Panc1 (cell line): ENCODE measurements around the gene ARMH2.

Source experiments
- POLR2AphosphoS5 ChIP-seq: IDR thresholded peaks from 2 replicates; pipeline ENCODE4 v1.6.1; 2012; ENCODE audit warnings: mild to moderate bottlenecking, low read depth, low read length, moderate library complexity
- TF ChIP-seq, protein P1 (sequence below): fragments of 450-650 bp; IDR thresholded peaks from 2 replicates; pipeline ENCODE4 v1.5.1; 2017; ENCODE audit warnings: mild to moderate bottlenecking

DNA sequence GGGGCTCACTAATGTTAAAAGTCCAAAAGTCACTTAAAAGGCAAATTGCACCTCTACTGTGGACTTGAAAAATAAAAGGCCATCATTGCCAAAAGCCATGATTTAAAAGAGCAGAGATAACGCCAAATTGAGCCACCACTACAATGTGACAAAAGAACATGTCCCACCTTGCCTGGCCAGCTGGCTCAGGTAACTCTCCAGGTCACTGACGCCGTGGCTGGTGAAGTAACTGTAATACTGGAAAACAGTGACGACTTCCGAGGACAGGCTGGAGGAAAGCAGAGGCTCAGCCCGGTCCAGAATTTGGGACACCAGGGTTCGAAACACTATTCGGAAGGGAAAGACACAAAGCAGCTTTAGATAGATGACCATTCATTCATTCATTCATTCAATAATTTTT lies 29.3 kb upstream of the ARMH2 start:
- TF ChIP-seq POLR2AphosphoS5: no peak
- TF ChIP-seq, protein P1, sequence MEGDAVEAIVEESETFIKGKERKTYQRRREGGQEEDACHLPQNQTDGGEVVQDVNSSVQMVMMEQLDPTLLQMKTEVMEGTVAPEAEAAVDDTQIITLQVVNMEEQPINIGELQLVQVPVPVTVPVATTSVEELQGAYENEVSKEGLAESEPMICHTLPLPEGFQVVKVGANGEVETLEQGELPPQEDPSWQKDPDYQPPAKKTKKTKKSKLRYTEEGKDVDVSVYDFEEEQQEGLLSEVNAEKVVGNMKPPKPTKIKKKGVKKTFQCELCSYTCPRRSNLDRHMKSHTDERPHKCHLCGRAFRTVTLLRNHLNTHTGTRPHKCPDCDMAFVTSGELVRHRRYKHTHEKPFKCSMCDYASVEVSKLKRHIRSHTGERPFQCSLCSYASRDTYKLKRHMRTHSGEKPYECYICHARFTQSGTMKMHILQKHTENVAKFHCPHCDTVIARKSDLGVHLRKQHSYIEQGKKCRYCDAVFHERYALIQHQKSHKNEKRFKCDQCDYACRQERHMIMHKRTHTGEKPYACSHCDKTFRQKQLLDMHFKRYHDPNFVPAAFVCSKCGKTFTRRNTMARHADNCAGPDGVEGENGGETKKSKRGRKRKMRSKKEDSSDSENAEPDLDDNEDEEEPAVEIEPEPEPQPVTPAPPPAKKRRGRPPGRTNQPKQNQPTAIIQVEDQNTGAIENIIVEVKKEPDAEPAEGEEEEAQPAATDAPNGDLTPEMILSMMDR: no peak
